ENCODE results near the gene TRABD2A.
"Not testable (repeated sequence)": the region's sequence is repeated elsewhere in the genome, so short reads cannot be mapped to it uniquely, and the experiment has no call there.

TRABD2A gene

GRCh38 chr2:84881581-84882413 is 913 bp upstream of the TRABD2A start:
- DNase-seq (ENCODE audit: low read depth, low spot score), result peak; percentile 57

- no peak for DNase-seq (ENCODE audit: low read depth, low spot score)
Measured at GRCh38 chr2:84880395-84880644, 564 bp downstream of the TRABD2A start.

GRCh38 chr2:84879584-84880394 is 1.1 kb downstream of the TRABD2A start:
- DNase-seq (ENCODE audit: low read depth, low spot score), result no peak

DNA sequence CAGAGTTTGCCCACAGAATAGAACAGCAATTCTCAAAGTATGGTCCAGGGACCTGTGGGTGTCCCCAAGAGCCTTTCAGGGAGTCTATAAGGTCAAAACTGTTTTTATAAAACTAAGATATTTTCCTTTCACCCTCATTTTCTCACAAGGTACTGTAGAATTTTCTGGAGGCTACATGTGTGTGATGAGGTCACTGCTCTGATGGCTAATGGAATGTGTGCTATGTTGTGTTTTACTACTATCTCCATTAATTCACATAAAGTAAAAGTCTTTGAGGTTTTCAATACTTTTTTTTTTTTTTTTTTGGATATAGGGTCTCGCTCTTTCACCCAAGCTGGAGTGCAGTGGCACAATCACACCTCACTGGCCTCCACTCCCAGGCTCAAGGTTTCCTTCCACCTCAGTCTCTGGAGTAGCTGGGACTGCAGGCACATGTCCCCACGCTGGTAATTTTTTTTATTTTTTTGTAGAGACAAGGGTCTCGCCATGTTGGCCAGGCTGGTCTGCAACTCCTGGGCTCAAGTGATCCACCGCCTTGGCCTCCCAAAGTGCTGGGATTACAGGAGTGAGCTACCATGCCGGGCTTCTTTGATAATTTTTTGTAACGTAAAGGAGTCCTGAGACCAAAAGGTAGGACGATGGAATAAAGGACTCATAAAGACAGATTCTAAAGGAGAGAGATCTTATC is 1.8 kb downstream of the TRABD2A start:
- no peak for DNase-seq (ENCODE audit: low read depth, low spot score)

DNA sequence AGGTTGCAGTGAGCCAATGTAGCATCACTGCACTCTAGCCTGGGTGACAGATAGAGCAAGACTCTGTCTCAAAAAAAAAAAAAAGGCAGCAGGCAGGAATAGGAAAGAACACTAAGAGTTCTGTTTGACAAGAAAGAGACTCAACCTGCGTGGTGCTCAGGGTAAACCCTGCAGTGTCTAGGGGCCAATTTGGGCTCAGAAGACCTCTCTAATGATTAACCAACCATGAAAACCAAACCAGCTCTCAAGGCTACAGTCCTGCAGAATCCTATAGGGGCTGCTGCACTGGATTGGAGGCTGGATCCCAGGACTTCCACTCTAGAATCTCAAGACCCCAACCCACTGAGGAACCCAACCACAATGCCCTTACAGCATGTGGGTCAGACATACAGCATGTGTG is 2.4 kb downstream of the TRABD2A start:
- DNase-seq (ENCODE audit: low read depth, low spot score), result no peak

DNA sequence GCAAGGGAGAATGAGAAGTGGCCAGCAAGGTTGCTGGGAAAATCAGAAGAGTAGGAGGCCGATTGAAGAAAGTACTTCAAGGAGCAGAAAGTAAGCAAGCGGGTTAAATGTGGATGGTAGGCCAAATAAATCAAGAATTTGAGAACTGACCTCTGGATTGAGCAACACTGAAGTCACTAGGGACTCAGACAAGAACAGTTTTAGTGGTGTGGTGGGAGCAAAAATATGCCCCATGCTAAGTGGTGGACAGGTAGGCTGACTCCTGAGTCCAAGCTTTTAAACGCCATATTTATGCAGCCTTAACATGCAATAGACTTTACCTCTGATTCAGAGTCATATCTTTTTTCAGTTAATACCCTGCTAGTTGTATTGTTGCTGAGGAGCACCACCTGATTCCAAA is 4.5 kb downstream of the TRABD2A start:
- no peak for DNase-seq (ENCODE audit: low read depth, low spot score)

GRCh38 chr2:84875619-84876018 is 5.3 kb downstream of the TRABD2A start:
- not testable (repeated sequence) for DNase-seq (ENCODE audit: low read depth, low spot score)

GRCh38 chr2:84875213-84875560 is 5.7 kb downstream of the TRABD2A start:
- no peak for DNase-seq (ENCODE audit: low read depth, low spot score)

- DNase-seq (ENCODE audit: low read depth, low spot score), result no peak
Measured at GRCh38 chr2:84874381-84875212, 6.3 kb downstream of the TRABD2A start.

DNA sequence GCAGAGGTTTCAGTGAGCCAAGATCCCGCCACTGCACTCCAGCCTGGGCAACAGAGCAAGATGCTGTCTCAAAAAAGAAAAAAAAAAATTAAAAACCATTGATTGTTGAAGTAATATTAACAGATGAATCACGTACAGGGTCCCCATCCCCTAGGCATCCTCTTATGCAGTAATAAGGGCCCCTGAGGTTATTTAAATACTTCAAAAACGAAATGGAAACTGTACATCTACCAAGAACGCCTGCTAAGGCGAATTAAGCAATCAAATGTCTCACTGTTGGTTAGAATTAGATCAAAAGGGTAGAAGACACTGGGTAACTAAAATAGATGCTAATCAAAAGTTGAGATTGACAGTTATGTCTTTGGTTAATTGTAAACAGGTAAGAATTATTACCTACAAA is 7.5 kb downstream of the TRABD2A start:
- DNase-seq (ENCODE audit: low read depth, low spot score), result no peak

DNA sequence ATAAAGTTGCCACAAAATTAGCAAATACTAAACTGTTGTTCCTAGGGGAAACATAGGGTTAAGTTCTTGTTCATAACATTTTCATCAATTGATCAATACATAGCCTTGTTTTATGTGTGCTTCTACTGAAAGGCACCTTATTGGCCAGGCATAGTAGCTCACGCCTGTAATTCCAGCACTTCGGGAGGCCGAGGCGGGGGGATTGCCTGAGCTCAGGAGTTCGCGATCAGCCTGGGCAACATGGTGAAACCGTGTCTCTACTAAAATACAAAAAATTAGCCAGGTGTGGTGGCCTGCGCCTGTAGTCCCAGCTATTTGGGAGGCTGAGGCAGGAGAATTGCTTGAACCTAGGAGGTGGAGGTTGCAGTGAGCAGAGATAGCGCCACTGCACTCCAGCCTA is 8.2 kb downstream of the TRABD2A start:
- not testable (repeated sequence) for DNase-seq (ENCODE audit: low read depth, low spot score)

DNA sequence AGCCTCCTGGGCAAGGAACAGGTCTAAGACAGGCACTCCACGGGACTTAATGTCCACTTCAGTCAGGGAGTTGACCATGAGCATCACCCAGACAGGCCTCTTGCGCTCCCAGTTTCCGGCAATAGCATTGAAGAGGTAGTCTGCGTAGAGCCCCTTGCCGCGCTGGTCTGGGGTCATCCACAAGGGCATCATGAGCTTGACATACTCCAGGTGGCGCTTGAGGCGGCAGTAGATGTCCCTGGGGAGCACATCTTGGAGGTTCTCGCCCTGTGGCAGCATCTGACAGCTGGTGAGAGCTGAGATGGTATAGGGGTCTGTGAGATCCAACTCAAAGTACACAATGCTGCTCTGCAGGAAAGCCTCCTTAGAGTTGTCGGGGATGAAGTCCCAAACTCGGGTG is 10.6 kb downstream of the TRABD2A start:
- no peak for DNase-seq (ENCODE audit: low read depth, low spot score)

DNA sequence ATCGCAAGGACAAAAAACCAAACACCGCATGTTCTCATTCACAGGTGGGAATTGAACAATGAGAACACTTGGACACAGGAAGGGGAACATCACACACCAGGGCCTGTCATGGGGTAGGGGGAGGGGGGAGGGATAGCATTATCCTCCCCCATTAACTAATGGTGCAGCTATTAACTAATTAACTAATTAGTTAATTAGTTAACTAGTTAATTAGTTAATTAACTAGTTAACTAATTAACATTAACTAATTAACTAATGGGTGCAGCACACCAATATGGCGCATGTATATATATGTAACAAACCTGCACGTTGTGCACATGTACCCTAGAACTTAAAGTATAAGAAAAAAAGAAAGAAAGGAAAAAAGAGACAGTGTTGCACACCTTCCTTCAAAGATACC is 12.6 kb downstream of the TRABD2A start:
- not testable (repeated sequence) for DNase-seq (ENCODE audit: low read depth, low spot score)

DNA sequence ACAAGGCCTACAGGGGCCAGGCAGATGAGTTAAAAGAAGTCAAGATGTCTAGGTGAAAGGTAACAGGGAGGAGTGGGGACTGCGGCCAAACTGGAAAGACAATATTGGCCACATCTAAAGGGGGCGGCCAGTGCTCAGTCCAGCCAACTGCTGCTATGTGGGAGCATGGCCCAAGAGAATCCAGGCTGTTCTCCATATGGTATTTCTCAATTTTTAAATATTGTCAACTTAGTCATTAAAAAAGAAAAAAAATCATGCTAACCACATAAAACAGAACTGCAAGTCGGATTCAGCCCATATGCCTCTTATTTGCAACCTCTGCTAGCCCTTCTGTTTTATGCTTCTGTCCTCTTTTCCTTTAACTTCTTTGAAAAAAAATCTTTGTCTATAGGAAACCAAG is 14.8 kb downstream of the TRABD2A start:
- no peak for DNase-seq (ENCODE audit: low read depth, low spot score)

DNA sequence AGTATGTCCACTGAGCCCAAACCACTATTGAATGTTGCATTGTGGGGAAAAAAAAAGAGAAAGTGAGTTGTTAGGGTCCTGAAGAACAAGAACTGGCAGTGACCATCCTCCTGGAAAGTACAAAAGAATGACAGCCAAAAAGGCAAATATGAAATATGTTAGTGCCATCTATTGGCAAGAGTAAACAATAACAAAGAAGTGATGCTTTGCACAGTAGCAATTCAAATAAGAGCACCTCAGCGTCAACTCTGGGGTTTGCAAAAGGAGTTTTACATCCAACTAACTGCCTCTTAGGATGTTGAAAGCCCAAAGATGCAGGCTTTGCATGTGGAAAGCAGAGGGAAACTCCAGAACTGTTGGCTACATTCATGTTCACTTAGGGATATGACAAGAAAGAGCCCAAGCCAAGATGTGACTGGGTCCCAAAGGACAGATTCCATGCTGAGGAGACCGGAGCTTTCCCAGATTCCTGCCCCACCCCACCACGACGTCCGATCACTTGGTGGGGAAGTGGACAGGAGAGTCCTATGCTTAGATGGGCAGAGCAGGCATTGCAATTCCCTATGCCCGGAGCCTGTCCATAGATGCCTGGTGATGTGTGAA is 15.6 kb downstream of the TRABD2A start:
- DNase-seq (ENCODE audit: low read depth, low spot score), result no peak

GRCh38 chr2:84862006-84862405 is 18.9 kb downstream of the TRABD2A start:
- no peak for DNase-seq (ENCODE audit: low read depth, low spot score)

- no peak for DNase-seq (ENCODE audit: low read depth, low spot score)
Measured at GRCh38 chr2:84861539-84861938, 19.3 kb downstream of the TRABD2A start.

GRCh38 chr2:84858937-84859336 is 21.9 kb downstream of the TRABD2A start:
- no peak for DNase-seq (ENCODE audit: low read depth, low spot score)

- DNase-seq (ENCODE audit: low read depth, low spot score), result no peak
Measured at GRCh38 chr2:84858123-84858522, 22.8 kb downstream of the TRABD2A start.

- no peak for DNase-seq (ENCODE audit: low read depth, low spot score)
Measured at GRCh38 chr2:84857566-84857965, 23.3 kb downstream of the TRABD2A start.

- no peak for DNase-seq (ENCODE audit: low read depth, low spot score)
Measured at GRCh38 chr2:84856787-84857186, 24.1 kb downstream of the TRABD2A start.

All from iPS DF 19.7 (cell line).